Activated CD8-positive, alpha-beta memory T cell treated with anti-CD3 and anti-CD28 coated beads, Interleukin-2, amount 50 U/mL, for 4 hours (primary cell): ENCODE data around the gene MLXIPL.
A peak's percentile ranks its signal among the peaks of the same experiment; 100 is the strongest.
"Not testable (repeated sequence)": the region's sequence is repeated elsewhere in the genome, so short reads cannot be mapped to it uniquely, and the experiment has no call there.

Source experiments
- DNase-seq: peaks from one replicate; pipeline ENCODE4 v3.0.0-alpha.2; 2020

MLXIPL gene

GRCh38 chr7:73623798-73624668 lies at the start of gene MLXIPL:
TSS of gene MLXIPL (minus strand) at chr7:73624522. CDS start at chr7:73624492, 30 bp downstream.
- peak; percentile 44 for DNase-seq

GRCh38 chr7:73671857-73672445 lies 47.6 kb upstream of the MLXIPL start:
- no peak for DNase-seq

- DNase-seq, result no peak
These were observed 47.0 kb upstream of the MLXIPL start for GRCh38 chr7:73671322-73671661.

GRCh38 chr7:73669858-73670385 lies 45.6 kb upstream of the MLXIPL start:
- no peak for DNase-seq

- no peak for DNase-seq
These were observed 45.0 kb upstream of the MLXIPL start for GRCh38 chr7:73669288-73669701.

- no peak for DNase-seq
These were observed 44.5 kb upstream of the MLXIPL start for GRCh38 chr7:73668886-73669230.

GRCh38 chr7:73668103-73668885 lies 44.0 kb upstream of the MLXIPL start:
- no peak for DNase-seq

GRCh38 chr7:73667344-73668102 lies 43.2 kb upstream of the MLXIPL start, which contains the start of gene VPS37D:
TSS of gene VPS37D (plus strand) at chr7:73667831. CDS start at chr7:73667959, 128 bp downstream.
- peak; percentile 94 for DNase-seq

GRCh38 chr7:73663033-73663432 lies 38.7 kb upstream of the MLXIPL start:
- no peak for DNase-seq

- DNase-seq, result not testable (repeated sequence)
These were observed 36.3 kb upstream of the MLXIPL start for GRCh38 chr7:73660594-73660993.

GRCh38 chr7:73659983-73660382 lies 35.7 kb upstream of the MLXIPL start:
- DNase-seq, result no peak

GRCh38 chr7:73655309-73655708 lies 31.0 kb upstream of the MLXIPL start:
- not testable (repeated sequence) for DNase-seq

GRCh38 chr7:73652541-73652949 lies 28.2 kb upstream of the MLXIPL start:
- no peak for DNase-seq

GRCh38 chr7:73650524-73650923 lies 26.2 kb upstream of the MLXIPL start:
- no peak for DNase-seq

- no peak for DNase-seq
These were observed 25.3 kb upstream of the MLXIPL start for GRCh38 chr7:73649576-73649975.

- DNase-seq, result no peak
These were observed 24.4 kb upstream of the MLXIPL start for GRCh38 chr7:73648593-73649332.

- DNase-seq, result peak; percentile 40
These were observed 23.6 kb upstream of the MLXIPL start for GRCh38 chr7:73647725-73648592.

GRCh38 chr7:73646785-73647724 lies 22.7 kb upstream of the MLXIPL start:
- no peak for DNase-seq

- no peak for DNase-seq
These were observed 21.4 kb upstream of the MLXIPL start for GRCh38 chr7:73645643-73646174.
